ENCODE results near the gene RBM38.
"Not testable (repeated sequence)": the region's sequence is repeated elsewhere in the genome, so short reads cannot be mapped to it uniquely, and the experiment has no call there.

RBM38 gene

GRCh38 chr20:57390604-57391438 lies at the start of gene RBM38:
Gene RBM38 (plus strand): TSS chr20:57391396. CDS start chr20:57391582, 186 bp downstream.
- DNase-seq: peak; percentile 71

GRCh38 chr20:57341663-57342062 lies 49.5 kb upstream of the RBM38 start:
- no peak for DNase-seq

GRCh38 chr20:57342829-57343228 lies 48.4 kb upstream of the RBM38 start:
- DNase-seq: no peak

GRCh38 chr20:57346477-57346876 lies 44.7 kb upstream of the RBM38 start:
- DNase-seq: peak; percentile 45

- DNase-seq: no peak
These were observed 43.8 kb upstream of the RBM38 start for GRCh38 chr20:57347393-57347792.

- not testable (repeated sequence) for DNase-seq
These were observed 42.8 kb upstream of the RBM38 start for GRCh38 chr20:57348200-57348921.

- not testable (repeated sequence) for DNase-seq
These were observed 42.1 kb upstream of the RBM38 start for GRCh38 chr20:57348922-57349574.

- no peak for DNase-seq
These were observed 41.0 kb upstream of the RBM38 start for GRCh38 chr20:57350081-57350710.

GRCh38 chr20:57350726-57351041 lies 40.5 kb upstream of the RBM38 start:
- not testable (repeated sequence) for DNase-seq

- peak; percentile 89 for DNase-seq
These were observed 40.0 kb upstream of the RBM38 start, which contains the start of gene RAE1 for GRCh38 chr20:57351042-57351783. Gene RAE1 (plus strand): TSS chr20:57351255. CDS start chr20:57354039, 2,784 bp downstream.

GRCh38 chr20:57352305-57352704 lies 38.9 kb upstream of the RBM38 start:
- DNase-seq: no peak

- DNase-seq: no peak
These were observed 37.8 kb upstream of the RBM38 start for GRCh38 chr20:57353351-57353750.

- DNase-seq: no peak
These were observed 29.7 kb upstream of the RBM38 start for GRCh38 chr20:57361517-57361916.

GRCh38 chr20:57364451-57364850 lies 26.7 kb upstream of the RBM38 start:
- no peak for DNase-seq

- DNase-seq: no peak
These were observed 21.6 kb upstream of the RBM38 start for GRCh38 chr20:57369596-57369995.

- DNase-seq: no peak
These were observed 20.9 kb upstream of the RBM38 start for GRCh38 chr20:57370316-57370715.

- no peak for DNase-seq
These were observed 19.8 kb upstream of the RBM38 start for GRCh38 chr20:57371363-57371762.

GRCh38 chr20:57372157-57372556 lies 19.0 kb upstream of the RBM38 start:
- no peak for DNase-seq

GRCh38 chr20:57372581-57373350 lies 18.4 kb upstream of the RBM38 start:
- no peak for DNase-seq

- no peak for DNase-seq
These were observed 16.8 kb upstream of the RBM38 start for GRCh38 chr20:57374343-57374930.
